Body of pancreas (tissue), 4 donors: ENCODE measurements around the gene C3orf18.

Source experiments
- POLR2A ChIP-seq, 3 donors: fragments of 450-650 bp; IDR thresholded peaks; one replicate each; pipeline ENCODE4 v1.6.1; 2016; ENCODE audit warnings: antibody characterized with exemption in 3 of 3, mild to moderate bottlenecking in 2 of 3
- TF ChIP-seq, protein P1 (sequence below), 7 experiments: fragments of 450-650 bp in 4 of 7; fragments of 200-600 bp in 3 of 7; sonication (generic) in 3 of 7; IDR thresholded peaks; one replicate each; pipeline ENCODE4 v1.5.1; 2016 to 2019; ENCODE audit warnings: antibody characterized with exemption in 7 of 7

DNA sequence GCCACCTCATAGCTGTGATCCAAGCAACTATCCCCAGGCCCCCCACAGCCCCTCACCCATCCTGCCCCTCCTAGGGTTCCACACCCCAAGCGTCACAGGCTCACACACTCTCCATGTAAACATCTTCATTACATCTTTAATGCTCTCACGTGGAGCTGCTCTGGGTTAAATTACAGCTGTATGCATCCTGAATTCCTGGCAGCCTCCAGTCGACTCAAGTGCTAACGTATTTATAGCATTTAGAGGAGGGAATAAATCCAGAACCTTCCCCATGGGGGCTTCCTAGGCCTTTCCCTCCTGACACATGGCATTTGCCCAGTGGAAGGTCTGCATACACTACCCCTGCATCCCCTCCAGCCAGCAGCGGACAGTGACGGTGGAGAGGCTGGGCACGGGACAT lies 9.6 kb downstream of the C3orf18 start:
- TF ChIP-seq, protein P1, sequence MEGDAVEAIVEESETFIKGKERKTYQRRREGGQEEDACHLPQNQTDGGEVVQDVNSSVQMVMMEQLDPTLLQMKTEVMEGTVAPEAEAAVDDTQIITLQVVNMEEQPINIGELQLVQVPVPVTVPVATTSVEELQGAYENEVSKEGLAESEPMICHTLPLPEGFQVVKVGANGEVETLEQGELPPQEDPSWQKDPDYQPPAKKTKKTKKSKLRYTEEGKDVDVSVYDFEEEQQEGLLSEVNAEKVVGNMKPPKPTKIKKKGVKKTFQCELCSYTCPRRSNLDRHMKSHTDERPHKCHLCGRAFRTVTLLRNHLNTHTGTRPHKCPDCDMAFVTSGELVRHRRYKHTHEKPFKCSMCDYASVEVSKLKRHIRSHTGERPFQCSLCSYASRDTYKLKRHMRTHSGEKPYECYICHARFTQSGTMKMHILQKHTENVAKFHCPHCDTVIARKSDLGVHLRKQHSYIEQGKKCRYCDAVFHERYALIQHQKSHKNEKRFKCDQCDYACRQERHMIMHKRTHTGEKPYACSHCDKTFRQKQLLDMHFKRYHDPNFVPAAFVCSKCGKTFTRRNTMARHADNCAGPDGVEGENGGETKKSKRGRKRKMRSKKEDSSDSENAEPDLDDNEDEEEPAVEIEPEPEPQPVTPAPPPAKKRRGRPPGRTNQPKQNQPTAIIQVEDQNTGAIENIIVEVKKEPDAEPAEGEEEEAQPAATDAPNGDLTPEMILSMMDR (IDR thresholded peaks at IDR 0.05), result no peak
- no peak for TF ChIP-seq POLR2A (IDR thresholded peaks at IDR 0.05)
